Ishikawa (cell line): ENCODE data around the gene ABCE1.

Source experiments
- CEBPB ChIP-seq: IDR thresholded peaks from 2 replicates; pipeline ENCODE4 v1.6.1; 2012
- NFIC ChIP-seq: IDR thresholded peaks from 2 replicates; pipeline ENCODE4 v1.6.1; 2012
- RAD21 ChIP-seq: IDR thresholded peaks from 2 replicates; pipeline ENCODE4 v1.6.1; 2012; ENCODE audit warnings: low read depth
- TAF1 ChIP-seq: IDR thresholded peaks from 2 replicates; pipeline ENCODE4 v1.6.1; 2012; ENCODE audit warnings: low read depth, mild to moderate bottlenecking
- USF1 ChIP-seq: IDR thresholded peaks from 2 replicates; pipeline ENCODE4 v1.6.1; 2012
- YY1 ChIP-seq: IDR thresholded peaks from 2 replicates; pipeline ENCODE4 v1.6.1; 2012; ENCODE audit warnings: low read depth
- TF ChIP-seq, protein P1 (sequence below): IDR thresholded peaks from 2 replicates; pipeline ENCODE4 v1.6.1; 2012; ENCODE audit warnings: low read depth, mild to moderate bottlenecking

DNA sequence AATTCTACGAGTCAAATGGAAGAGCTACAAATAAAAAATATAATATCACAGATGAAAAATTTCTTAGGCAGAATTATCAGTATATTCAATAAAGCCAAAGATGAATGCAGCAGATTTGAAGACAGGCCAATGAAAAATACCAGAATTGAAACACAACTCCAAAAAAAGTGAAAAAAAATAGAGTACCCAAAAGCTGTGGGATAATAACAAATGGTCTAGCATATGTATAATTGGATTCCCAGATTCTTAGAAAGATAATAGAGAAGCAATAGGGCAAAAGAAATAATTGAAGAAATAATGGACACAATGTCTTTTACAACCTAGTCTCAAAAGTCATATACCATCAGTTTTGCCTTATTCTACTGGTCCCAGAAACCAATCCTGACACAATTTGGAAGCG is 4.5 kb upstream of the ABCE1 start:
- TF ChIP-seq NFIC: no peak
- TF ChIP-seq, protein P1, sequence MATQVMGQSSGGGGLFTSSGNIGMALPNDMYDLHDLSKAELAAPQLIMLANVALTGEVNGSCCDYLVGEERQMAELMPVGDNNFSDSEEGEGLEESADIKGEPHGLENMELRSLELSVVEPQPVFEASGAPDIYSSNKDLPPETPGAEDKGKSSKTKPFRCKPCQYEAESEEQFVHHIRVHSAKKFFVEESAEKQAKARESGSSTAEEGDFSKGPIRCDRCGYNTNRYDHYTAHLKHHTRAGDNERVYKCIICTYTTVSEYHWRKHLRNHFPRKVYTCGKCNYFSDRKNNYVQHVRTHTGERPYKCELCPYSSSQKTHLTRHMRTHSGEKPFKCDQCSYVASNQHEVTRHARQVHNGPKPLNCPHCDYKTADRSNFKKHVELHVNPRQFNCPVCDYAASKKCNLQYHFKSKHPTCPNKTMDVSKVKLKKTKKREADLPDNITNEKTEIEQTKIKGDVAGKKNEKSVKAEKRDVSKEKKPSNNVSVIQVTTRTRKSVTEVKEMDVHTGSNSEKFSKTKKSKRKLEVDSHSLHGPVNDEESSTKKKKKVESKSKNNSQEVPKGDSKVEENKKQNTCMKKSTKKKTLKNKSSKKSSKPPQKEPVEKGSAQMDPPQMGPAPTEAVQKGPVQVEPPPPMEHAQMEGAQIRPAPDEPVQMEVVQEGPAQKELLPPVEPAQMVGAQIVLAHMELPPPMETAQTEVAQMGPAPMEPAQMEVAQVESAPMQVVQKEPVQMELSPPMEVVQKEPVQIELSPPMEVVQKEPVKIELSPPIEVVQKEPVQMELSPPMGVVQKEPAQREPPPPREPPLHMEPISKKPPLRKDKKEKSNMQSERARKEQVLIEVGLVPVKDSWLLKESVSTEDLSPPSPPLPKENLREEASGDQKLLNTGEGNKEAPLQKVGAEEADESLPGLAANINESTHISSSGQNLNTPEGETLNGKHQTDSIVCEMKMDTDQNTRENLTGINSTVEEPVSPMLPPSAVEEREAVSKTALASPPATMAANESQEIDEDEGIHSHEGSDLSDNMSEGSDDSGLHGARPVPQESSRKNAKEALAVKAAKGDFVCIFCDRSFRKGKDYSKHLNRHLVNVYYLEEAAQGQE: no peak
- TF ChIP-seq RAD21: no peak
- TF ChIP-seq TAF1: no peak
- no peak for TF ChIP-seq CEBPB
- no peak for TF ChIP-seq USF1
- TF ChIP-seq YY1: no peak
